H1 (cell line): Measurements from ENCODE around the gene CHAD. TPM values are rescaled to one million over a fixed set of nuclear protein-coding genes. Genes with fewer than 3 reads are reported as not detected.

Experiments
- CTCF ChIA-PET: fragments of 300-600 bp; sonication (Branson Sonifier 250); formaldehyde crosslinking; loops from one replicate; lab custom pipeline; 2021; ENCODE audit not compliant: partially characterized antibody; lab: Charles Lee
- POLR2A ChIA-PET: fragments of 300-600 bp; sonication (Branson Sonifier 250); formaldehyde crosslinking; loops from one replicate; lab custom pipeline; 2021; ENCODE audit warnings: inconsistent platforms; ENCODE audit not compliant: partially characterized antibody; lab: Charles Lee
- DNase-seq, 2 experiments: peaks; one replicate each; pipeline versions ENCODE4 v3.0.0 to v3.0.0-alpha.2; 2010 to 2022; ENCODE audit warnings: low spot score in 2 of 2, low read depth in 1 of 2, mixed read lengths in 1 of 2
- FAIRE-seq: peaks from 2 replicates; lab custom pipeline; 2011; peaks lifted over from hg19 to GRCh38; lab: Jason Lieb, UNC
- H2AFZ ChIP-seq: 2 replicates; pipeline ENCODE4 v1.8.1; 2012; ENCODE audit warnings: low read length, inconsistent platforms
- H2AK5ac ChIP-seq: 2 replicates; pipeline ENCODE4 v1.6.1; 2013; ENCODE audit warnings: low read depth, low read length
- H2BK120ac ChIP-seq: replicated peaks from 2 replicates; pipeline ENCODE3; 2013; ENCODE audit warnings: low read depth, low read length, inconsistent platforms
- H2BK12ac ChIP-seq: 2 replicates; pipeline ENCODE4 v1.6.1; 2013; ENCODE audit warnings: low read depth, low read length
- H2BK15ac ChIP-seq: 2 replicates; pipeline ENCODE4 v1.6.1; 2013; ENCODE audit warnings: low read length
- H2BK20ac ChIP-seq: 2 replicates; pipeline ENCODE4 v1.6.1; 2013; ENCODE audit warnings: low read length
- H2BK5ac ChIP-seq: 2 replicates; pipeline ENCODE4 v1.6.1; 2013; ENCODE audit warnings: low read depth, low read length
- H3K14ac ChIP-seq: 2 replicates; pipeline ENCODE4 v1.6.1; 2013; ENCODE audit warnings: inconsistent platforms; ENCODE audit not compliant: insufficient read length
- H3K18ac ChIP-seq: 2 replicates; pipeline ENCODE4 v1.6.1; 2013; ENCODE audit warnings: low read length; ENCODE audit errors: extremely low read depth
- H3K23ac ChIP-seq: 2 replicates; pipeline ENCODE4 v1.6.1; 2013; ENCODE audit warnings: inconsistent platforms; ENCODE audit not compliant: insufficient read length
- H3K23me2 ChIP-seq: 2 replicates; pipeline ENCODE4 v1.6.1; 2013; ENCODE audit warnings: low read depth, low read length
- H3K27ac ChIP-seq: 2 replicates; pipeline ENCODE4 v1.6.1; 2011; ENCODE audit warnings: low read depth, low read length, inconsistent platforms
- H3K27me3 ChIP-seq, 4 experiments: replicated peaks in 1 of 4; 1 replicate in 1 of 4; 2 replicates in 3 of 4; pipeline versions ENCODE4 v1.6.1 to v1.8.1; 2011 to 2013; ENCODE audit warnings: low read length in 3 of 4, mild to moderate bottlenecking in 3 of 4, inconsistent platforms in 2 of 4, mixed read lengths in 2 of 4, moderate library complexity in 1 of 4; ENCODE audit not compliant: control insufficient read depth in 3 of 4, insufficient read depth in 3 of 4; ENCODE audit errors: extremely low read depth in 1 of 4
- H3K36me3 ChIP-seq, 4 experiments: 2 replicates each; pipeline versions ENCODE4 v1.6.1 to v1.8.1; 2011 to 2013; ENCODE audit warnings: mild to moderate bottlenecking in 4 of 4, low read length in 3 of 4, moderate library complexity in 2 of 4, control low read depth in 1 of 4, inconsistent platforms in 1 of 4; ENCODE audit not compliant: insufficient read depth in 4 of 4, control insufficient read depth in 2 of 4
- H3K4ac ChIP-seq: replicated peaks from 2 replicates; pipeline ENCODE3; 2013; ENCODE audit warnings: low read length, low read depth, mixed read lengths, inconsistent platforms; ENCODE audit not compliant: insufficient read length
- H3K4me1 ChIP-seq, 4 experiments: replicated peaks in 1 of 4; 1 replicate in 1 of 4; 2 replicates in 3 of 4; pipeline versions ENCODE4 v1.6.1 to v1.8.1; 2011 to 2013; ENCODE audit warnings: low read length in 3 of 4, inconsistent platforms in 2 of 4, mixed read lengths in 1 of 4; ENCODE audit not compliant: insufficient read depth in 4 of 4, control insufficient read depth in 3 of 4
- H3K4me2 ChIP-seq, 2 experiments: 2 replicates each; pipeline versions ENCODE4 v1.6.1 to v1.8.1; 2011 to 2013; ENCODE audit warnings: low read depth in 2 of 2, low read length in 2 of 2, control low read depth in 1 of 2, inconsistent platforms in 1 of 2, mild to moderate bottlenecking in 1 of 2; ENCODE audit not compliant: insufficient read depth in 1 of 2
- H3K4me3 ChIP-seq, 4 experiments: fragments of 200-600, 300-600 bp in 1 of 4; sonication (generic), shearing (Covaris generic), sonication (Bioruptor Twin) in 1 of 4; 2 replicates each; pipeline versions ENCODE4 v1.5.1 to v1.8.1; 2011 to 2016; ENCODE audit warnings: low read length in 4 of 4, low read depth in 3 of 4, control low read depth in 2 of 4, inconsistent platforms in 2 of 4, mild to moderate bottlenecking in 2 of 4, mixed read lengths in 1 of 4, moderate library complexity in 1 of 4; ENCODE audit not compliant: insufficient read depth in 2 of 4; ENCODE audit errors: extremely low read depth in 1 of 4
- H3K56ac ChIP-seq: replicated peaks from 2 replicates; pipeline ENCODE3; 2013; ENCODE audit warnings: low read depth, mild to moderate bottlenecking, mixed read lengths, low read length, inconsistent platforms; ENCODE audit not compliant: insufficient read length
- H3K79me1 ChIP-seq: 2 replicates; pipeline ENCODE4 v1.6.1; 2013; ENCODE audit warnings: low read depth, low read length, control low read depth
- H3K79me2 ChIP-seq, 2 experiments: 2 replicates each; pipeline versions ENCODE4 v1.6.1 to v1.8.1; 2012 to 2013; ENCODE audit warnings: low read length in 2 of 2, mild to moderate bottlenecking in 2 of 2, inconsistent platforms in 1 of 2; ENCODE audit not compliant: insufficient read depth in 2 of 2, control insufficient read depth in 1 of 2
- H3K9ac ChIP-seq, 4 experiments: replicated peaks in 1 of 4; 1 replicate in 1 of 4; 2 replicates in 3 of 4; pipeline versions ENCODE4 v1.6.1 to v1.8.1; 2011 to 2013; ENCODE audit warnings: low read depth in 3 of 4, low read length in 3 of 4, control low read depth in 2 of 4, mild to moderate bottlenecking in 2 of 4, moderate library complexity in 2 of 4, inconsistent platforms in 1 of 4; ENCODE audit errors: extremely low read depth in 1 of 4
- H3K9me3 ChIP-seq, 2 experiments: 2 replicates each; pipeline versions ENCODE4 v1.6.1 to v1.8.1; 2012 to 2013; ENCODE audit warnings: mild to moderate bottlenecking in 2 of 2, moderate library complexity in 2 of 2, control low read depth in 1 of 2, inconsistent platforms in 1 of 2, low read depth in 1 of 2, low read length in 1 of 2, mixed read lengths in 1 of 2; ENCODE audit not compliant: insufficient read depth in 2 of 2
- H4K20me1 ChIP-seq, 2 experiments: replicated peaks in 1 of 2; 2 replicates each; pipeline versions ENCODE3 to v1.8.1; 2011 to 2013; ENCODE audit warnings: inconsistent platforms in 2 of 2, low read length in 2 of 2, mild to moderate bottlenecking in 1 of 2; ENCODE audit not compliant: insufficient read depth in 2 of 2, control insufficient read depth in 1 of 2
- H4K5ac ChIP-seq: 2 replicates; pipeline ENCODE4 v1.6.1; 2013; ENCODE audit warnings: low read length, low read depth, mixed read lengths, inconsistent platforms; ENCODE audit not compliant: insufficient read length
- H4K8ac ChIP-seq: 2 replicates; pipeline ENCODE4 v1.8.0; 2013; ENCODE audit warnings: mild to moderate bottlenecking, moderate library complexity, low read length, inconsistent platforms; ENCODE audit not compliant: insufficient read depth; ENCODE audit errors: extremely low read depth
- H4K91ac ChIP-seq: replicated peaks from 2 replicates; pipeline ENCODE3; 2013; ENCODE audit warnings: low read length, mixed read lengths, inconsistent platforms; ENCODE audit not compliant: insufficient read length
- HDAC2 ChIP-seq, 2 experiments: fragments of 300-600 bp in 1 of 2; sonication (generic) in 1 of 2; IDR thresholded peaks; 2 replicates each; pipeline ENCODE4 v1.6.1; 2011 to 2012; ENCODE audit warnings: low read depth in 2 of 2, low read length in 2 of 2, mild to moderate bottlenecking in 2 of 2, moderate library complexity in 2 of 2, borderline replicate concordance in 1 of 2, inconsistent platforms in 1 of 2
- JUN ChIP-seq: IDR thresholded peaks from 2 replicates; pipeline ENCODE4 v1.6.1; 2011; ENCODE audit warnings: low read depth, mild to moderate bottlenecking, improper control_type of control experiment, low read length
- KDM4A ChIP-seq: IDR thresholded peaks from one replicate; pipeline ENCODE4 v1.7.1; 2012; ENCODE audit warnings: low read depth, mild to moderate bottlenecking, moderate library complexity, low read length, inconsistent platforms; ENCODE audit not compliant: severe bottlenecking
- MAFK ChIP-seq: IDR thresholded peaks from 2 replicates; pipeline ENCODE4 v1.6.1; 2012; ENCODE audit warnings: low read depth, mild to moderate bottlenecking, improper control_type of control experiment, low read length
- RFX5 ChIP-seq: IDR thresholded peaks from 2 replicates; pipeline ENCODE4 v1.6.1; 2011; ENCODE audit warnings: low read depth, low read length, improper control_type of control experiment, borderline replicate concordance
- RNF2 ChIP-seq: fragments of 200-900, 300-1000 bp; sonication (generic); IDR thresholded peaks from 2 replicates; pipeline ENCODE4 v1.7.1; 2016; ENCODE audit warnings: borderline replicate concordance, low read depth, mild to moderate bottlenecking, antibody characterized with exemption, low read length; ENCODE audit not compliant: poor library complexity, severe bottlenecking; ENCODE audit errors: missing control alignments
- WGBS, 2 experiments: shearing (Covaris generic) in 1 of 2; methylation state at CpG; one replicate each; pipeline versions ENCODE4 v1.1.6 to v1.1.7; 2013 to 2015; ENCODE audit warnings: low lambda C conversion rate in 2 of 2, mixed read lengths in 2 of 2, inconsistent platforms in 1 of 2, low coverage in 1 of 2, missing lambda C conversion rate in 1 of 2; ENCODE audit not compliant: insufficient replicate concordance in 2 of 2, insufficient coverage in 1 of 2, insufficient read length in 1 of 2; ENCODE audit errors: extremely low coverage in 1 of 2, missing lambda C conversion rate in 1 of 2; 5-methylcytosine and 5-hydroxymethylcytosine counted together
- polyA plus RNA-seq, 7 experiments: library from polyadenylated mRNA; depleted of rRNA in 3 of 7; stranded (reverse) in 5 of 7; unstranded in 2 of 7; fragments of >200 nt in 5 of 7; fragments of 200-250 nt in 2 of 7; gene quantifications; 1 replicate in 5 of 7; 2 replicates in 1 of 7; 4 replicates in 1 of 7; pipeline versions ENCODE4 v1.2.1 to v1.2.3, GENCODE V29; 2011 to 2013; ENCODE audit warnings: missing spikeins in 2 of 7, mixed read lengths in 2 of 7
- total RNA-seq: library from RNA; stranded (reverse); fragmentation: NEBNext Ultra II Directional; extraction: Animal tissue kit (Norgen Biotek cat#: 25700); gene quantifications from 2 replicates; pipeline ENCODE4 v1.2.1, GENCODE V29; 2021

CHAD gene
- total and polyA plus RNA-seq, 2 of the 8 experiments (the other 6 are each of a cell fraction or from before 2014, with no cell fraction given): 0.03 TPM; not detected in 1

DNA sequence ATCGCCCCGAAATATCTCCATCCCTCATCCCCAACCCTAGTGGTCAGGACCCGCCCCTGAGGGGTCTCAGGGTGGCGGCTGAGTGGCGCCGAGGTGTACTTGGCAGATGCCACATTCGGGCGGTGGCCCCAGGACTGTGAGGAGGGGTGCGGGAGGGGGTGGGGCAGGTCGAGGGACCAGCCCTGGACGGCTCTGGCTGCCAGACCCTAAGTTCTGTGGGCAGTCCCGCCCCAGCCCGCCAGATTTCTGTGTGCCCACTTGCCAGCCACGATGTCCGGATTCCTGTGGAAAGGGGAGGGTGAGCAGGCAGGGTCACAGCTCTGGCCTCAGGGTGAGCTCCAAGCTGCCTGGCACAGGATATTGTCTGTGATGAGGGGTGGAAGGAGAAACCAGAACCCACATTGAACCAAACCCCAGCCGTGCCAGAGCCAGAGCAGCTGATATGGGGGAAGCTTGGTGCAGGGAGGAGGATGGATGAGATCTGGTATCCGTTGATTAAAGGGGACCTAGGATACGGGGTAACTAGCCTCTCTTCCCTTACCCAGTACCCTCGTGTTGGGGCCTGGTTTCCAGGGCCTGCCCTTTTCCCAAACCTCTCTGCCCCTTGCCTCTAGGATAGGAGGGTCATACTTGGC lies 1.1 kb upstream of the CHAD start:
- no peak overlapping the region for H3K14ac ChIP-seq
- H3K23ac ChIP-seq: no peak overlapping the region
- no peak overlapping the region for H2AFZ ChIP-seq
- CTCF ChIA-PET: interaction anchor here (0.9 to 8.8 kb wide), 4 partner anchors 30 to 157 kb away, joined by 3 to 49 read pairs (median 4); partner anchors contain the start of gene LRRC59
- H4K20me1 ChIP-seq: peaks cover 0 to 8% of the 10 kb centered on the region in 2 experiments
- DNase-seq (no peak), FAIRE-seq (no peak)
- H4K8ac ChIP-seq: no peak overlapping the region
- peaks cover 7% of the 10 kb centered on the region; the same call in 1 of the 2 replicates for H3K23me2 ChIP-seq
- no peak overlapping the region for H3K56ac ChIP-seq
- no peak overlapping the region for H3K4ac ChIP-seq
- H3K27me3 ChIP-seq: peaks cover 8 to 39% (median 27%) of the 10 kb centered on the region in 4 experiments; a peak in 6 of 7 replicates
- WGBS, 2 experiments: 77% methylated on average over 12 of the region's 19 CpGs; no CpG with 5 or more reads in 1 of the 2 experiments
- no peaks in the 10 kb centered on the region for H3K36me3 ChIP-seq
- no peaks in the 10 kb centered on the region for H3K9me3 ChIP-seq
- H2BK12ac ChIP-seq: no peak overlapping the region
- no peak overlapping the region for H3K27ac ChIP-seq
- no peak overlapping the region for H2BK5ac ChIP-seq
- no peak for TF ChIP-seq HDAC2 (IDR thresholded peaks at IDR 0.05; ENCODE audit: borderline replicate concordance in 1 of 2, low read depth in 2 of 2, low read length in 2 of 2)
- TF ChIP-seq MAFK: no peak
- TF ChIP-seq RNF2: no peak
- no peak for TF ChIP-seq RFX5
- TF ChIP-seq JUN: no peak
- TF ChIP-seq KDM4A: no peak
- TF ChIP-seq, all 59 proteins: peak for 0
- H2BK120ac ChIP-seq: no peak overlapping the region
- H3K4me2 ChIP-seq: peak overlapping the region; percentile 75 to 90; a peak in 3 of 4 replicates
- H2BK20ac ChIP-seq: no peak overlapping the region
- no peak overlapping the region for H4K5ac ChIP-seq
- POLR2A ChIA-PET: interaction anchor here (0.7 to 2.4 kb wide), 4 partner anchors 9 to 136 kb away, joined by 3 to 10 read pairs (median 3); partner anchors contain the start of genes LRRC59 and RSAD1
- H3K79me2 ChIP-seq: no peaks in the 10 kb centered on the region
- no peak overlapping the region for H3K9ac ChIP-seq
- no peak overlapping the region for H3K18ac ChIP-seq
- no peaks in the 10 kb centered on the region for H3K79me1 ChIP-seq
- no peak overlapping the region for H4K91ac ChIP-seq
- H3K4me1 ChIP-seq: peaks cover 0 to 17% (median 7%) of the 10 kb centered on the region in 4 experiments; a peak in 6 of 7 replicates
- H2BK15ac ChIP-seq: no peak overlapping the region
- H2AK5ac ChIP-seq: no peak overlapping the region
- H3K4me3 ChIP-seq: peak overlapping the region in 1 of 4 experiments; percentile 62; a peak in 2 of 8 replicates
